HG02759 (cell line): ENCODE data around the gene LPP.

Experiments
- ATAC-seq: cut with Tn5 transposase; IDR thresholded peaks from one replicate; pipeline ENCODE4 v1.9.1; 2021; ENCODE audit warnings: mild to moderate bottlenecking, moderate library complexity; ENCODE audit not compliant: unreplicated experiment

LPP gene

DNA sequence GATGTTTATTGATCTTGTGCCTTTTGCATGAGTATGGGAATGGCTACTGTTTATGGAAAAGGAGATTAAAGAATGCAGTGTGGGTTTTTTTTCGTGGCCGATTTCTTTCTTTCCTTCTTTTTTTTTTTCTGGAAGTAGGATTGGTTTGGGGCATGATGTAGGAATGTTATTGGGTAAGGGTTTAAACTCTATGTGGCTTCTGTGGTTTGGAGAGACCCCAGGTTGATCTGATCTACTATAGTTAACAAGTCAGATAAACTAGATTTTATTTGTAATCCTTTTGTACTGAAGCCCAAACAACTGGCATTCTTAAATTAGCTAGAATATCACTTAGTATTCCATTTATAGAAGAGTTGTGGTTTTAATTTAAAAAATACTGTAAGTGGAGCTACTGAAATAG is 304.8 kb downstream of the LPP start:
- ATAC-seq: no peak

DNA sequence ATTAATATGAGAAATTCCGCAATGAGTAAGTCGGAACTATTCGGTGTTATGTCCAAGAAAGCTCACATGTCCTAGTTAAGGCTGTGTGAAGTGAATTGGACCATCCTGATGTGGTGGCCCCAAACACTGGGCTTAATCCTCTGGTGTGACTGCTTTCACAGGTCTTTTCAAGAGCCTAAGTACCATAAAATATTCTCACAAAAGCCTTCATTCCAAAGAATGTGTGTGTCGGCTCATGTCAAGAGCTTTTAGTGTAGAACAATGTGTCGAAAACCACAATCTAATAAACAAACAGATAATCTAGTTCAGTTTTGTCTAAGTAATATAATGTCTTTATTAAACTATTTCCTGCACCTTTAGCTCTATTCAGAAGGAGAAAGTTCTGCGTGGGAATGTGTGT is 311.4 kb downstream of the LPP start:
- ATAC-seq: no peak

DNA sequence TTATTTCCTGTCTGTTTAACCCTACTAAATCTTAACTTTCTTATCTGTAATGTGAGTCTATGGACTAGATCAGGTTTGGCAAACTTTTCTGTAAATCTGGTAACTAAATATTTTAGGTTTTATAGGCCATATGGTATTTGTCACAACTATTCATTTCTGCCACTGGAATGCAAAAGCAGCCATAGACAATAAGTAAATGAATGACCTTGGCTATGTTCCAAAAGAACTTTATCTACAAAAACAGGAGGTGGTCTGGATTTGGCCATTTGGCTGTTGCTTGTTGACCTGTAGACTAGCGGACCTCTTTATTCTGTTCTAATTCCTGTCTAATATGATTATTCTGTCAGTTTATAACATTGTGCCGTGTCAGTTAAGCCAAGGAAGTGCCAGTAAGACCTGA is 314.2 kb downstream of the LPP start:
- no peak for ATAC-seq

DNA sequence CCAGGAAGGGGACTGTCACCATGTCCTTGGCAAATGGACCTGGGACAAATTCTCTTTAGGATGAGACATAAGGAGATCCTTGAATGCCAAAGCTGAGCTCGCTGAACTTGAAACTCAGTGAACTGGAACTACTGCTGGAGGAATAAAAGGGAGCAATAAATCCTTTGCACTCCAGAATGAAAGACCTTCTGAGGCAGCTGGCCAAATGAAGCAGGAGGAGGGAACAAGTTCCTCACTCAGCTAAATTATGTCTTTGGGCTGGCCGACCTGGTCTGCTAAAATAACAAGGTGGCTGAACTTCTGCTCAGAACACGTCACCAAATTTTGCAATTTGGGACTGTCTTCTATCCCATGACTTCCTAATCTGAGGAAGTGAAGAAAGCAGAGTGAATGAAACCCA is 314.7 kb downstream of the LPP start:
- ATAC-seq: no peak

DNA sequence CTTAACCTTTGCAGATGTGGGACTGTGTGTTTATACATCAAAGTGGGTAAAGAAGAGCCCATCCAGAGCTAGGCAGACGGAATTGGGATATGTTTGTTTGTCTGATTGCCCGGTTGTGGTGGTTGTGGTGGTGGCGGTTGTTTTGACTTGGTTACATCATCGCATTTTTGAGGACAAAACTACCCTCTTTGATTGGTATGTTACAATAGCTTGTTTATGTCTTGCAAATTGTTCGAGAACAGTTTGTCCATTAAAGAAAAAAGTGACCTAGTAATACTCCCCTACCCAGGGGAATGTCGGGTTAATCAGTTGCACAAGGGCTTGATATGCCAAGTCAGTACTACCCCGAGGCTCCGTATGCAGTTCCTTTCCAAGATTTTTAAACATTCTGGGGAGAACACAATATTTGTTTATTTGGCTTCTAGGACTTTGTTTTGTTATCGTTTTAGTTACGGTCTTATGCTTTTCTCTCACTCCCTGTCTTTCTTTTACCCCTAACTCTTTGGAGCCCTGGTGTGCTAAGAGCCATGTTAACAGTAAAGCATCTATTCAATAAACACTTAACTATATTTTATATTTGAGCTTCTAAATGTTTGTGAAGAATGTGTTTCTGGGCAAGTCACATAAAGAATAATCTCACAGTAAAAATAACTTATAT is 315.4 kb downstream of the LPP start:
- ATAC-seq: no peak

DNA sequence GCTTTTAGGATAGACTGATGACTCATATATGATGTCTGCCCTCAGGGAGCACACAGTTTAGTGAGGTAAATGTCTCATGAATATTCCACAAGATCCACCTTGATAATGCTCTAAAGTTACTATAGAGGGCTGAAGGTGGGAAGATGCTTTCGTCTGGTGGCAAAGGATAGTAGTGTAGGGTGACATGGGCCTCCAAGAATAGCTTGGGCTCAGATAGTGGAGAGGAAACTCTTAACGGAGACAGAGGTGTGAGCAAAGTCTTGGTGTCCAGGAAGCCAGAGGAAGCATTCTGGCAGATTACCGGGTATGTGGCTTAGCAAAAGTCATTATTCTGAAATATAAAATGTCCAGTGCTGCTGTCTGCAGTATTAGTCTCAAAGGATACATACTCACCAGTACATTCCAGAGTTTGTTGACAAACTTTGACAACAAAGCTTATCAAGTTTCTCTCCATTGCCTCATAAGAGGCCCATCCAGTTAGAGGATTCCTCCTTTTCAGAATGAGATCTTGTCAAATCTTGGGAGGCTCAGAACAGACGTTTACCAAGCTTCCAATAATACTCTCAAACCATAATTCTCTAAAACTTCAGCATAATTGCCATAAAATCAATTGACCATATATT is 316.7 kb downstream of the LPP start:
- no peak for ATAC-seq

DNA sequence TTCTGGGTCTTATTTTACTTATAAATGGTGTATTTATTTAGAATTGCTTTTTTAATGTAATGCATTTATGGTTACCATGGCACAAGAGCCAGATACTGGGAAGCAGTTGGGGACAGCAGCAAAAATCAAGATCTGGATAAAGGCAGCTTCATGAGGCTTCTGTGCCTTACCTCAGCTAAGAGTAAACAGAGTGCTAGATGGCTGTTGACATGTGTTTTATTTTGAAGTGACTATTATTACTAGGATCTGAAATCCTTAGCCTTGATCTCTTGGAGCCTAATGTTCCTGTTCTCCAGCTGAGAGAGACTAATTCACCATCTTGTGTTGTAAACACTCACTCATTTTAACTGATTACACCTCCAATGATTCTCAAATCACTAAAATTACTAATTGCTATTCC is 317.8 kb downstream of the LPP start:
- ATAC-seq: no peak

DNA sequence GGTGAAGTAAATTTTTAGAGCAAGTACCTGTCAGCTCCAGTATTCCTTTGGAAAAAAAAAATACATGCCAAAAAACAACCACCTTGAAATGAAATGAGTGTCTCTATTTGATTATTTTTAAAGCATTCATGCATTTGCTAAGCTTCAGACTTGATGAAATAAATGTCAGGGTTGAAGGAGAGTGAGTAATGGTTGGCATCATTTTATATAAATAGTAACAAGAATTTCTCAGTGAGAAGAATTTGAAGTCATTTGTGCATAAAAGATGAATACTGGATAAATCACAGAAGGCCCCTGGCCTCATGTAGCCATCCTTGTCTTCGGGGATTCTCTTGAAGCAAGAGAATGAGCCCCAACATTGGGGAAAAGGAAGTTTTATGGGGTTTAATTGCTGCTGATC is 318.4 kb downstream of the LPP start:
- ATAC-seq: no peak

DNA sequence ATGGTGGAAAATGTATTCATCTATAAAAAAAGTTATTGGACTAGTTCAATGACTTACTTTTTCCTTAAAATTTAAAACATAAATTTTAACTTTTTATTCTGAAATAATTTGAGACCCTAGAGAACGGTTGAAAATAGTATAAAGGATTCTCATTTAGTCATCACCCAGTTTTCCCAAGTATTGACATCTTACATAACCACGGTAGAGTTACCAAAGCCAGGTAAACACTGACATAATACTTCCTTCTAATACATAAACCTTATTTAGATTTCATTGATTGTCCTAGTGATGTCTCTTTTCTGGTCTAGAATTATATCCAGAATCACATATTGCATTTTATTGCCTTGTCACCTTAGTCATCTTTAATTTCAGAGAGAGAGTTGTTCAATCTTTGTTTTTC is 319.1 kb downstream of the LPP start:
- ATAC-seq: no peak

DNA sequence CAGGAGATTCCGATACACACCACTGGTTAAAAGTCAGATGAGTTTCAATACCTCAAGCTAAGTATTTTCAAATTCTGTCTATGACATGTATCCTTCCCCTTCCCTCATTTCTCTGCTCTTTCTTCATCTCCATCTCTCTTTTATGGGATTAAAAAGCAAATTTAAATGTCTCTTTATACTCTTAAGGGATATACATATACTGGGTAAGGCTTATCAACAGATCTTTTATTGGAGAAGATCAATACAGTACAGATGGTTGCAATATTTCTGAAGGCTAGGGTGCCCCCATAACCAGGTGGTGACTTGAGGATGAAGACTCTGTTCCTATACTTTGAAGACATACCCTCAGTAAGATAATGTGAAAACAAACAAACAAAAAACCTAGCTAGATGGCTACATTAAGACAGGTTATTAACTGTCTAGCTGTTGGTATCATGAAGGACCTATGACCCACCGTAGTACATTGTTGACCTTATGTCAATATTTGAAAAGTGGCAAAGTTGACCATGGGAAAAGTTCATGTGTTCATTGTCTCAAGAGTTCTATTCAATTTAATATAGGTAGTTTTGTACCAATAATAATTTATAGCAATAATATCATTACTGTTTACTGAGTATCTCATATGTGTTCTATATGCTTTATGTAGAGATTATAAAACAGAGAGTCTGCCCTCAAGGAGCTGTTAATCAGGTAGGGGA is 319.8 kb downstream of the LPP start:
- no peak for ATAC-seq

DNA sequence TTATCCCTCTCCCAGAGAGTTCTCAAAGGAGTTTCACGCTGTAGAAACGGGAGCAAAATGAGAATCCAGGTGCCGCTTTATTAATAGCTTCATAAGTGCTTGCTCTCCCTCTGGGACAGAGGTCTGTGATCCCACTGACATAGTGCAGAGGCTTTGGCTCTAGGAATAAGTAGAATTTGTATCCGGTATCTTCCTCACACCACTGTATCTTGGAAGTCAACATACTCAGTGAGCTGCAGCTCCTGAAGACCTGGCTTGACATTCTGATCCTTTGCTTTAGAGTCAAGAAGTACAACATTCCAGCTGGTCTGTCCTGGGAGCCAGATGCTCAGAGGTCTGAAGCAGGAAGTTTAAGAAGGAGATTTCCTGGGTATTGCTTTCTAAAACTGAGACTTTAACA is 323.0 kb downstream of the LPP start:
- no peak for ATAC-seq

DNA sequence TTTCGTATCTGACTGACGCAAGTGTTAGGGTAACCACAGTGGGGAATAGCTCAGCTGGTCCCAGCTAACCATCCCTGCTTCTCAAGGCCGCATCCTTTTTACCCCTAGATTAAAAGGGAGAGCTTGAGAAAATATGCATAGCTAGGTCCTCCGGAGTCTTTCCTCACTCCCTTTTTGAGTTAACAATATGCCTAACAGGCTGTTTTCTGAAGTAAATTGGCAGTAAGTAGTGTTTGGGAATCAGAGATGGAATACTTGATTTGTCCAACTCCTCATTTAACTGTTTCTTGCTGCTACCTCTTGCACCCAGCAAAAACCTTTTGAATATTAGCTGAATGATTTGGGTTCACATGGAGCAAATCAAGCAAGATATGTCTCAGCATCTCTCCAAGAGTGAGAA is 326.1 kb downstream of the LPP start:
- ATAC-seq: no peak

DNA sequence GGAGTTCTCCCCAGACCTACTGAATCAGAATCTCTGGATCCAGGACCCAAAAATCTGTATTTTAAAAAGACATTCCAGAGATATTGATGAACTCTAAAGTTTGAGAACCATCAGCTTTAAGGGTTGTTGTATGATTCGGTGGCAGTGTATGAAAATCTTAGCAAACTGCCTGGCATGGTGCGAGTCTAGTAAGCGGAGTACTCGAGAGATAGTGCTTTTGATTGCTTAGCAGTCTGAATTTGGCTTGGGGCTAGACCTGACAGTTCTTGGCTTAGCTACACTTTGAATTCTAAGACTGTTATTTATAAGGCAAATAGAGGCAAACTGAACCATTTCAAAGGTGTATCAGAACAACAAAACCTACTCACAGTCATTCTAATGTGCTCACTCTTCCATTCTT is 329.0 kb downstream of the LPP start:
- ATAC-seq: no peak

DNA sequence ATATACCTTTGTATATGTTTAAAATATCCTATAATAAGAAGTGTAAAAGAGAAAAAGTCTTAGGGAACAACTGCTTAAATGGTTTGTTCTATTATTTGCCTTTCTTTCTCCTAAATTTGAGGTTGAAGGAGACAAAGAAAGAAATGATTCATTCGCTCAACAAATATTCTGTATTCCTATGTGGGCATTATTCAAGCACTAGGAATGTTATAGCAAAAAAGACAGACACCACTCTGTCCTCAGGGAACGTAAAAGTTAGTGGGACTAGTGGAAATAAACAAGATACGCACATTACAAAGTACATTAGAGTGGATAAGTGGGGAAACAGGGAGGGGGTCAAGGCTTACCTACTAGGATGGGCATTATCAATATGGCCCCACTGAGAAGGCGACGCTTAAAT is 332.2 kb downstream of the LPP start:
- no peak for ATAC-seq

DNA sequence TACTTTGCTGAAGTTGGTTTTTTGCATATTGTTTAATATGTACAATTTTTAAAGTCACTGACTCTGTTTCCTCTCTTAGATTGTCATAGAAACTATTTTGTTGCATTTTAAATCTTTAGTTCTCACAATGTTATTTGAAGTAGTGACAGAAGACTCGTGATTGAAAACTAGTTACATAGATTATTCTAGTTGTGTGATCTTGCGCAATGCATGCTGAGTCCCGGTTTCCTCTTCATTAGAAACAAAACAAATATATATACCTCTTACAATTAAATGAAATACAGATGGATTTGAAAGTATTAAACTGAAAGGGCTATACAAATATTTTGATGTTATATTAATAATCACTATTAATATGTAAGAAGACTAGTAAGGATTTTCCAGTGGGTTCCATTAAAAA is 333.0 kb downstream of the LPP start:
- ATAC-seq: no peak

DNA sequence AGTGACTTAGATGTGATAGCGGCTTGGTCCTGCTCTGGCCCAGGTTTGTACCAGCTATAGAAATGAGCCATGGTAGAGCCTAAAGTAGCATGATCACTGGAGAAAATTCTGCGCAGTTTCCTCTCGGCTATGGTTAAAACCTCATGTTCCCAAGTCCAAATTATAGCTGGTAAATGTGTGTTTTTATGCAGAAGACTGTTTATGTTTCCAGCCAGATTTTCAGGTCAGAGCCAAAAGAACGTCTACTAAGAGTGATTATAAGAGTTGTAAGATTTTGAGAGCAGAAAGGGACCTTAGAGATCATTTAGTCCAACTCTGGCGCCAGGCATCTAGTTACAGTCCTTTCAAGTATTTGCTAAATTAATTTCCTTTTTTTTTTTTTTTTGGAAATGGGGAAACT is 333.7 kb downstream of the LPP start:
- ATAC-seq: no peak

DNA sequence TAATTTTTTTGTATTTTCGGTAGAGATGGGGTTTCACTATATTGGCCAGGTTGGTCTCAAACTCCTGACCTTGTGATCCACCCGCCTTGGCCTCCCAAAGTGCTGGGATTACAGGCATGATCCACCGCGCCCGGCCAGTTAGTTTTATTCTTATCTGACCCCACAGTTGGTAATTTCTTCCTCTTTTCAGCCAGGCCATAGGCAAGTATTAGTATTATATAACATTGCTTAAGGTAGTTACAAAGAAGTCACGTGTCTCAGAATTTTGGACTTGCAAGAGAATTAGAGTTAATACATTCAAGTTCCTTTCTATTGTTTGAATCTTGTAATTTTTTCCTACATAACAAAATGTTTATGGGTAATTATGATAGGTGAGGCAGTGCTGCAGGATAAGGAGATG is 334.8 kb downstream of the LPP start:
- no peak for ATAC-seq

DNA sequence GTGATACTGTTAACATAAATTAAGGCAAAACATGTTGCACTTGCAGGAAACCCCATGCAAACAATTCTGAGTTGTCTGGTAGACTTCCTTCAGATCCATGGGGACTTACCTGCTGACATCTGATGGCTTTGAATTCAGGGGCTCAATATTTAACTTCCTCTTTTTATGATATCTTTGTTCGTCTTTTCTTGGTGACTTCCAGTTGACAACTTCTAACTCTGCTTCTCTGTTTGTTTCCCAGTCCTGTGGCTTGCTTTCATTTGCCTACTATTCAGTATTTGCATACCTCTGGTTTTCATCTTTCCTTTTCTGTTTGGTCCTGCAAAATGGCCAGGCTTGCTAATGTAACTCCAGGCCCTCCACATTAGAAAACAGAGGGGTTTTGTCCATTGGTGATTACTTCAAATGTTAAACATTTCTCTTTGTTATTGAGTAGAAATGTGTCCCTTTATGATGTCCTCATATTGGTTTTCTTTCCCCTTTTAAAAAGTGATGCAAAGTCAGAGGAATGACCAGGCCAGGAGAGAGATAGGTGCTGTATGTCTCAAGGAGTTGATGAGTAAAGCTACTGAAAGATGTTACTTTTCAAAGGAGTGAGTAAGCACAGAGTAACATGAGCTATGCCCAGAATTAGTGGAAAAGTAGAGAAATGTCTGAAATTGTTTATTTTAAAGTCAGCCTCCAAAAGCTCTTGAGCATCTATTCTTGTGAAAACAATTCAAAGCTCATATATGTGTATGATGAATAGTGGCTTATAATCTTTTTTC is 335.9 kb downstream of the LPP start:
- no peak for ATAC-seq

DNA sequence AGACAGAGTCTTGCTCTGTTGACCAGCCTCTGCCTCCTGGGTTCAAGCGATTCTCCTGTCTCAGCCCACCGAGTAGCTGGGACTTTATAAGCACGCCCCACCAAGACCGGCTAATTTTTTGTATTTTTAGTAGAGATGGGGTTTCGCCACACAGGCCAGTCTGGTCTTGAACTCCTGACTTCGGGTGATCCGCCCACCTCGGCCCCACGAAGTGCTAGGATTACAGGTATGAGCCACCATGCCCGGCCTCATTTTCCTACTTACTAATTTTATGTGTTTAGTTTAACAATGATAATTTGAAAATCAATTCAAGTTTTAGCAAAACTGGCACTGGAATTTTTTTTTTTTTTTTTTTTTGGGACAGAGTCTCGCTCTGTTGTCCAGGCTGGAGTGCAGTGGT is 336.5 kb downstream of the LPP start:
- no peak for ATAC-seq

DNA sequence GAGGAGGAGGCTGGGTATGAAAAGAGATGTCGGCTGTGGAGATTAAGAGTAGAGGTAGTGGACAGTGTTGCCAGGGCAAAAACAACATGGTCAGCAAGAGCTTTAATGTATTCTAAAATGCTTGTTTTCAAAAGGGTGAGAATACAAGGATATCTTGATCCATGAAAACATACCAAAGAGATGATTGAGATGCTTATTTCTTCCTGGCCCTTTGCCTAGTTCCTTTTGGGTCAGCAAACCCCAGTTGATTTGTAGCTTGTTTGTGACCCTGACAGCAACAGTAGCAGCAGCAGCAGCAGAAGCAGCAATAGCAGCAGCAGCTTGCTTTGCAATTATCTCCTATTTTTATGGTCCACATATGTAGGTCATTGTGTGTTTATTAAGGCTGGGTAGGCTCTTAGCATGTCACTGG is 337.3 kb downstream of the LPP start:
- no peak for ATAC-seq

DNA sequence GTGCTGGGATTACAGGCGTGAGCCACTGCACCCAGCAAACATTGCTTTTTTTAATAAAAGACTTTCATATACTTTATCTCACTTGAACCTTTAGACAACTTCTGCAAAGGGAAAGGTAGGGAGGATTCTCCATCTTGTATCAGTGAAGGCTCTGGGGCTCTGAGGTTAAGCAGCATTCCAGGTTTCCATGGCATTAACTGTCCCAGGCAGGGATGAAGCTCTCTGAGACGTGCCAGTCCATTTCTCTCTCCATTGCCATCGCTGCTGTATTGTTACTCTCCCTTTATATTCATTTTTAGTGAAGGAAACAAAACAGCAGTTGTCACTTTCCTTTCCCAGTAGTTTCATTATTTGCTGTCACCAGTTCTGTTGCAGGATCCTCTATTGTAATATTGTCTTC is 342.4 kb downstream of the LPP start:
- no peak for ATAC-seq

DNA sequence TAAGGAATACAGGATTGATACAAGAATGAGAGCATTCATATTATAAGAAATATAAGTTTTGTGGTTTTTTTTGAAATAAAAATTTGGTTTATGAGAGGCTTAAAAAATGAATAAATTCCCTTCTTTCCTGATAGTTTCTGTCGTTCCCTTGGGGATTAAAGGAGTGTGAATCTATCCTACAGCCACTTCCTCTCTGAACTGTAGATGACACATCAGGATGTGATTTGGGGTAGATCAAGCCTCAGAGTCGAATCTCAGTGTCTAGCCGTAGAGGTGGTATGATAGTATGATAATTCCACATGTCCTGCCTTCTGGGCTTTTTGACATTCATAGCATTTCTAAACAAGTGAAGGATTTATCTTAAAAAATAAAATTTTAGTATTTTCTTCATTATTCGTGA is 343.1 kb downstream of the LPP start:
- ATAC-seq: no peak
